Activated T-helper 1 cell treated with Interleukin-2 at 50 U/mL for 16 hours (primary cell): Measurements from ENCODE around the gene AP1S3.

Source experiments
- DNase-seq: peaks from one replicate; pipeline ENCODE4 v3.0.0-alpha.2; 2020; ENCODE audit warnings: low read depth

Gene AP1S3

DNA sequence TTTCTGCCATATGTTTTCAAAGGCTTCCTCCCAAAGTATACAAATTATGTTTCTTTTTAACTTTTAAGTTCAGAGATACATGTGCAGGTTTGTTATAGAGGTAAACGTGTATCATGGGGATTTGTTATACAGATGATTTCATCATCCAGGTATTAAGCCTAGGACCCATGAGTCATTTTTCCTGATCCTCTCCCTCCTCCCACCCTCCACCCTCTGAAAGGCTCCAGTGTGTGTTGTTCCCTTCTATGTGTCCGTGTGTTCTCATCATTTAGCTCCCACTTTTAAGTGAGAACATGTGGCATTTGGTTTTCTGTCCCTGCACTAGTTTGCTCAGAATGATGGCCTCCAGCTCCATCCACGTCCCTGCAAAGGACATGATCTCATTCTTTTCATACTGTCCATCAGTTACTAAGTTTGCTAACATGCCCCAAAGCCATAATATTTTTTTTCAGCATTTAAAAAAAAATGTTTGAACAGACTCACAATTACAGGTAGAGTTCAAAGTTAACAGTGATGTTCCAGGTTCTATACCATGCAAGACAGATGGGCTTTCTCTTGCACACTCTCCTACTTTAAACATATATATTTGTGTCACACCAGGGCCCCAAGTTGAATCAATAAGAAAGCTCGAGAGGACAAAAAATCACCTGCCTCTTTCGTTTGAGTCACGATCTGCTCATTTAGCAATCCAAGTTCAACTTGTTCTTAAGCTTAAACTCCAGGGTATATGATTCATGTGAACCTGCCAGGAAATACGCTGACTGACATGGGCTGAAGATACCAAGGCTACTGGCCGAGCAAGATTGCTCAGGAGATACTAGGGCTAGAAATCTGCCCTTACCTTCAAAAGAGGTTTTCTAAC, 77.6 kb downstream of the AP1S3 start:
- no peak for DNase-seq

DNA sequence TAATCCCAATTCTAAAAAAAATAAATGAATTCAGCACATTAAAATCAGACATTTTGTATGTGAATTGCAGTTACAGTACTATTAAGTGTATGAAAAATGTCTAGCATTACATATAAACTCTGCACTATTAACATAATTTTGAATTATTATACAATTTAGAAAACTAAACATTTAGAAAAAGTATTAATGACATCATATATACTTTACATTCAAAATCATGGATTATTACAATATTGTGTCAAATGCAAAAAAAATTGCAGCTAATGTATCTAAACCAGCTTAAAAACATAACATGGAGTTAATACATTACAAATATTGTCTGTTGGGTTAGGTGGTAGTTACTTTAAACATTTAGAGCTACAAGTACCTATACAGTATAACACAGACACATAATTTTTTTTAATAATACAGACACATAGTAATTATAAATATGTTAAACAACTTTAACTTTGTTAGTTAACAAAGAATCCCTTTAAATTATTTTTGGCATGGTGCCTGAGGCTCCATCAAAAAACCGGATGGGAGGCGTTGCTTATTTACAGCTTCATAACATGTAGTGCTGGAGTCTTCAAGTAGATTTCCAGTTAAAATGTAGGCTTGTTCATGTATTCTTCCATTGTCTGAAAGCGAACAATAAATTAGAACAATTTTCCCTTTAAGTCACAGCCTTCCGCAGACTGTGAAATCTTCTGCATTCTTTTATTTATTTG, 79.1 kb downstream of the AP1S3 start:
- DNase-seq: no peak

DNA sequence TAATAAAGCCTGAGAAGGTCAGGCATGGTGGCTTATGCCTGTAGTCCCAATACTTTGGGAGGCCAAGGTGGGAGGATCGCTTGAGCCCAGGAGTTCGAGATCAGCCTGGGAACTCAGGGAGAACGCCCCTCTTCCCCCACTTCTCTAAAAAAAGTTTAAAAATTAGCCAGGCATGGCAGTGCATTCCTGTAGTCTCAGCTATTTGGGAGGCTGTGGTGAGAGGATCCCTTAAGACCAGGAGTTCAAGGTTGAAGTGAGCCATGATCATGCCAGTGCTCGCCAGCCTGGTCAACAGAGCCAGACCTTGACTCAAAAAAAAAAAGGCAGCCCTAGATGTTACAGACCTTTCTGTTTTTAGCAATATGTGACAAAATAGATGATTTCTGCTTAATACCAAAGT, 83.4 kb downstream of the AP1S3 start:
- DNase-seq: no peak

DNA sequence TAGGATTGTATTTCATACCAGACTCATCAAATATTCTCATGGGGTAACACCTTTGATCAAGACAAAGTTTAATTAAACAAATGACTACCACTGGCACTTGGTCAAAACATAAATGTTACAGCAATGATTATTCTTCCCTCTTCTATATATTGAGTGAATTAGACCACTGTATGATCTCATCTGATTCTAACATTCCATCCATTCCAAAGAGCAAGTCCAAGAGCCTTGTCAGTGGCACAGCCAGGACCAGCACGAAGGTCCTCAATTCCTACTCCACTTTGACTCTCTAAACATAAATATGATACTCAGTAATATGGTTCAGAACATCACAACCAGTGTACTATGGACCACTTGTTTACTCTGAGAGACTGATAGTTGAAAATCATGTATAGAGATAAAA, 86.4 kb downstream of the AP1S3 start:
- DNase-seq: no peak

DNA sequence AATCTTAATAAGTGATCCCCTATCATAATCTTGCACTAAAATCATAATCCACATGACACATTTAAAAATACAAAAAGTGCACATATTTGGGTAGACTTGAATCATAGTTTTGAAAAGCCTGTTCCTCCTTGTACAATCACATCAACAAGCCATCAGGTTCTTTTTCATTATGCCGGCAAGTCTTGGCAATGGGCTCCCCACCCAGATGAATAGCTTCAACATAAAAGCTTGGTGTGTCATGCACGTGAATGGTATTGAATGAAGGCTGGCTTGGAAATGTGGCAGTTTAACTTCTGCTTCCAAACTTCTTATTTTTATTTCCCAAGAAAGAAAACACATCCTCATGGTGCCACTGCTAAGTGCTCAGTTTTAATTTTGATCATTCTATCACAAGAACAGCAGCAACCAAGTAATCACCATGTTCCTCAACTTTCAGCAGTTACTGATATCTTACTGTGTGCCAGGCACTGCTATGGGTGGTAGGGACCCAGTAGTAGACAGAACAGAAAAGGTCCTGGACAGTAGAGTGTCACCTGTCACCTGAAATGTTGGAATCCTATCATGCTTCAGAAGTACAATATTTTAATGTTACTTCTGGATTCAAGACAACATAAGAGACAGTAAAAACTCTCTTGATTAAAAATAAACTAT, 89.9 kb downstream of the AP1S3 start:
- DNase-seq: no peak

DNA sequence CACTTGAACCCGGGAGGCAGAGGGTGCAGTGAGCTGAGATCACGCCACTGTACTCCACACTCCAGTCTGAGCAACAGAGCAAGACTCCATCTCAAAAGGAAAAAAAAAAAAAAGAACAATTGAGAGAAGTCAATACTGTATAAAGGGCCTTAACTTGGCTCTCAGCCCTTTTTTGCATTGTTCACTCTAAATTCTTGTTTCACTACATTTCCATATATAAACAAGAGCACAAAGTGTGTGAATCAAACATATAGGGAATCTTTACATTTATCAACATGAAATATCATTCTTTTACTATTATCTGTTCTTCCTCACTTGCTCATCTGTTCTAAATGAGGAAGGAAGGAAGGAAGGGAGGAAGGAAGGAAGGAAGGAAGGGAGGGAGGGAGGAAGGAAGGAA, 90.8 kb downstream of the AP1S3 start:
- no peak for DNase-seq

DNA sequence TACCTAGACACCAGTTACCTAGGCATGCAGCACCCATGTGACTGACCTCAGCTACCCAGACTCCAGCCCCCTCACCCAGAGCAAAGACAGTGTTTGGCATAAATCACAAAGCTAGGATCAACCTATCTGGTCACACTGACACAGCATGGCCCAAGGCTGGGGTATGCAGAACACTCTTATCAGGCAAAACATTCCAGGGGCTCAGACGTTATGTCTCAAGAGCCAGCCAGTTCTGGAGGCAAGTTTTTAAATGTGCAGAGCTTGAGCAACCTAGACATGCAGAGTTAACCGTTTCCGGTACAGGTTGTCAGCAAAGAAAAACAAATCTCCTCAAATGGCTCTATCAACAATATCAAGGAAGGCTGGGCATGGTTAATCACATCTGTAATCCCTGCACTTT, 92.8 kb downstream of the AP1S3 start:
- DNase-seq: no peak

DNA sequence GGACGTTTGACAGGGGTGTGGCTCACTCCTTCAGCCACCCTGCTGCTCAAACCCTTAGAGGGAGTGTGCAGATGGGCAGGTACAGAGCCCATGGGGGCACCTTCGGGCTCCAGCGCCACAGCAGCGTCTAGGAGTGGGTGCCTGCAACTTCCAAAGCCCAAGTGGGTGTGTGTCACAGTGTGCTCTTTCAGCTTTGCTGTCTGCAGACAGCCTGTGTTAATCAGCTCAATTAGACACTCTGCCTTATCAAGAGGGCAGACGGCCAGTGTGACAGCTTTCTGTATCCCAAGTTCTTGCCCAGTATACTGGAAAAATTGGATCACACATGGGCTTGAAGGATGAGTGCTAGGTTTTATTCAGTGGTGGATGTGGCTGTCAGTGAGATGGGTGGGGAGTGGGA, 96.7 kb downstream of the AP1S3 start:
- no peak for DNase-seq

DNA sequence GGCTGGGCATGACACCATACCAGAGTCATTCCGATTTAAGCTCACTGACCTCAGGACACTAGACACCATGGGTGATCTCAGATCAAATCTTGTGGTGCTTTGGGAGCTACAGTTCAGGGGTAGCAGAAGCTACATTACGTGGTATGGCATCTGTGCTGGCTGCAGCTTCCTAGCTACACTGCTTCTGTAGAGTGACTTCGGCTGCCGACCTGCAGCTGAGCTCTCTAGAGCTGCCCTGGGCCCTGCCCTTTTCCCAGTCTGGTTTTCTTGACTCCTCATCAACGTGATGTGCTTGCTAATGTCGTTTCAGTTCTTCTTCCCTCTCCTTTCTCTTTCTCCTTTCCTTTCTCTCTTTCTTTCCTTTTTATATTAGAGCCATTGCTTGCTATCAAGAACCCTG, 100.2 kb downstream of the AP1S3 start:
- no peak for DNase-seq

DNA sequence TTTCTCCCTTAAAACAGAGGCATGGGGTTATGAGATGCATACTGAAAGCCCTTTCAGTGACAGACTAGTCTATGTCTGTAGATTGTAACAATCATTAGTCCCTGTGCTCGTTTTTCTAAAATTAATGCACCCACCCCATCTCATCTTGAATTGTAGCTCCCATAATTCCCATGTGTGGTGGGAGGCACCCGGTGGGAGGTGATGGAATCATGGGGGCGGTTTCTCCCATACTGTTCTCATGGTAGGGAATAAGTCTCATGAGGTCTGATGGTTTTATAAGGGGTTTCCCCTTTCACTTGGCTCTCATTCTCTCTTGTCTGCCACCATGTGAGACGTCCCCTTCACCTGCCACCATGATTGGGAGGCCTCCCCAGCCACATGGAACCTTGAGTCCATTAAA, 100.9 kb downstream of the AP1S3 start:
- DNase-seq: no peak

DNA sequence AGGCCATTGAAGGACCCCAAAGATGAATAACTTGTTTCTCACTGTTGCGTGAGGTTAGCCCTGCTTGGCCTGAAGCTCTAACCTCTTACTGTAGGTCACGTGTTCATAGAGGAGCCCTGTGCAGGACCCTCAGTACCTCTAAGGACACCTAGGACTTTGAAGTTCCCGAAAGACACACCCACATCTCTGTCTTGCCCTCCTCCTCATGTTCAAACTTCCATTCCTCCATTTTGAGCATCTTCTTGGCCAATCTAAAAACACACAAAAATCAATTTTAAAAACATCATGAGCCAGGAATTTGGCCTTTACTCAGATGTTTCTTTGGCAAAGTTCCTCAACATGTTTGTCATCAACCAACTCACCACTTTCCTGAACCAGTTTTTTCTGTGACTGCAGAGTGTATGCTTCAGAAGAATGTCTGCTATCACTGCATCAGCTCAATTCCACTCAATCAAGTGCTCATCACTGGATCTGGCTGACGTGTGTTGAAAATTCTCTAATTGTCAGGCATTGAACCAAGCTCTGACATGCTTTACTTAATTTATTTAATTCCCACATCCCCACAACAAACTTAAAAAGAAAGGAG, 101.6 kb downstream of the AP1S3 start:
- DNase-seq: no peak

DNA sequence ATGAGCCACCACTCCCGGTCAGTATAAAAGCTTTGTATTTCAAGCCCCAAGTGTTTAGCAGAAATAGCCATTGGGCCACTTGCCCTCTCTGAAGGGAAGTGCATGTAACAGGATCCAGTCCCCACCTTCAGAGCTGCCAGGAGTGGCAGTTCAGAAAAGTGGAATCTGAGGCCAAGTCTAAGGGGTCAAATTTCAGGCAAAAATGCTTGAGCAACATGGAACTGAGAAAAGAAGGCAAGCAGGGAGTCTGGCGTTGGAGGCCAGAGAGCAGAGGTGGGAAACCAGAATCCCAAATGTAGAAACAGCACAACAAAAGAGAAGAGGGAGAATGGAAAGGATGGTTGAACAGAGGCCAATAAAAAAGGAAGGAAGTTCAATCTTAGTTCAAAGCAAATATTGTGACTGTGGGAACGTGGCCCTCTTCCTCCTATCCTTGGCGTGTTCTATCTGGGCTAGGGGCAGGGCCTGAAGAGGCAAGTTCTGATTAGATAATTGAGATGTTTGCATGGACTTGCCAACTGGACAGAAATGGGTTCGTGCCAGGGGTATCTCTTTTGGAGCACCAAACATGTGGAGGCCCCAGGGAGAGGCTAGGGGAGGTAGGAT, 102.2 kb downstream of the AP1S3 start:
- no peak for DNase-seq

DNA sequence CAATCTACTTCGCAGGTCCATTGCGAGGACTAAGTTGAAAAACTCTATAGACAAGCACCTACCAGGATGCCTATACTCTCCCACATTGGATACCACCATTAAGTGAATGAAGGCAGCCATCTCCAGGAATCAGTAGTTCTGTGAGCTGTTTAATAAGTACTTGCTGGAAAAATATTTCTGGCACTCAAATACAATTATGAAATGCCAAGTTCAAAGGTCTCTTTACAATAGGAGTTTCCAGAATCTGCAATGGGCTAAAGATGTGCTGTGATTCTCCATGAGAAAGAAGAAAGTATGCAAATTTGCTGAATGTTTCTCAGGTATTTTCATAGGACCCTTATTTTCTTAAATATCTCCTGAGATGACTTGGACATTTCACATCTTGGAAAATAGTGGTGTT, 103.0 kb downstream of the AP1S3 start:
- no peak for DNase-seq

DNA sequence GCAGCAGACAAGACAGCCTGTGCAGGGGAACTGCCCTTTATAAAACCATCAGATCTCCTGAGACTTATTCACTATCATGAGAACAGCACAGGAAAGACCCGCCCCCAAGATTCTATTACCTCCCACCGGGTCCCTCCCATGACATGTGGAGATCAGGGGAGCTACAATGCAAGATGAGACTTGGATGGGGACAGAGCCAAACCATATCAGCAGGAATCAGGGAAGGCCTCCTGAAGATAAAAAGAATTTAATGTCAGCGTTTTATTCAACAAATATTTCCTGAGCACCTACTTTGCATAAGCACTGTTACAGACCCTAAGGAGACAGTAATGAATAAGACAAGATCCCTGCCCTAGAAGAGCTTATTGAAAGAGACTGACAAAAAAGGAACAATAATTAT, 105.0 kb downstream of the AP1S3 start:
- no peak for DNase-seq

DNA sequence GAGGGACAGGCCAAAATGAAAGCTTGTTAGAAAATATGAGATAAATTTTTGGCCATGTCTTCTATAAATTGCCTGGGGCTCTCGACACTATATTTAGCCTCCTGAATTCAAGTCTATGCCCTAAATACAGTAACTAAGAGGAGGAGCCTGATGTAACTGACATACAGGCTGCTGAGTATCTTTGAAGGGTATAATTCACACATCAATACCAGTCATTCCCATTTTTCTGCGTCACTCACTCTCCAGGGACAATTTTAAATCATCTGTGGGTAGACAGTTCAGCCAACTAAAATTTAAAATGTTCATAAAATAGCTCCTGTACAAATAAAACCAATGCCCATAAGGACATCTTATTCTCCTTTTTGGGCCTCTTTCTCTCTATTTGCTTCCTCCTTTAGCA, 105.9 kb downstream of the AP1S3 start:
- DNase-seq: no peak

DNA sequence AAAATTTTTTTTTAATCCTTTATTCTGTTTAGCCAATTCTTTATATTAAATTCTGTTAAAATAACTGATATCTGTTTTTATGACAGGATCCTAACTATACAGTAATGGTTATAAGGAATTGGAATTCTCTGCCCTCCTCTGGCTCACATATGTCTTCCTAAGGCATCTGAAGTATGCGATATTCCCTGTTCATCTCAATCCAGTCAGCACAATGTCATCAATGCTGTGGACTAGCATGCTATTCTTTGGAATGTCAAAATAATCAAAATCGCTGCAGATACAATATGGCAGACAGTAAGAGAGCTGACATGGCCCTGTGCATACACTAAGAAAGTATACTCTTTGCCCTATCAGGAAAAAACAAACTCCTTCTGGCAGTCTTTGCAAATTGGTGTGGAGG, 107.6 kb downstream of the AP1S3 start:
- DNase-seq: no peak

DNA sequence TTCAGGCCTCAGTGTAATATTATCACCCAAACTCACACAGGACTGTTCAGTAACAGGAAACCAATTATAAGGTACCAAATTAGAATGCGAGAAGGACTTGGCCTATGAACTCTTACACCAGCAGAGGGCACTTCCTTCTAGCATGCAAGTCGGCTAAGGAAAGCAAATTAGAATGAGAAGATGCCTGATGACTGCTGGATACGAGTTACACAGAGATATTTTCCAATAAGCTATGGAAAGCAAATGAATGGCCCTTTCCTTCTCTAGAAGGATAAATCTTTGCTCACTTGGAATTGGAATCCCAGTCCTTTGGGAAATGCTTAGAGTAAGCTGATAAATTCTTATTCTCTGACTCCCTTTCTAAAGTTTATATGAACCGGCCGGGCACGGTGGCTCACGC, 109.8 kb downstream of the AP1S3 start:
- DNase-seq: no peak

DNA sequence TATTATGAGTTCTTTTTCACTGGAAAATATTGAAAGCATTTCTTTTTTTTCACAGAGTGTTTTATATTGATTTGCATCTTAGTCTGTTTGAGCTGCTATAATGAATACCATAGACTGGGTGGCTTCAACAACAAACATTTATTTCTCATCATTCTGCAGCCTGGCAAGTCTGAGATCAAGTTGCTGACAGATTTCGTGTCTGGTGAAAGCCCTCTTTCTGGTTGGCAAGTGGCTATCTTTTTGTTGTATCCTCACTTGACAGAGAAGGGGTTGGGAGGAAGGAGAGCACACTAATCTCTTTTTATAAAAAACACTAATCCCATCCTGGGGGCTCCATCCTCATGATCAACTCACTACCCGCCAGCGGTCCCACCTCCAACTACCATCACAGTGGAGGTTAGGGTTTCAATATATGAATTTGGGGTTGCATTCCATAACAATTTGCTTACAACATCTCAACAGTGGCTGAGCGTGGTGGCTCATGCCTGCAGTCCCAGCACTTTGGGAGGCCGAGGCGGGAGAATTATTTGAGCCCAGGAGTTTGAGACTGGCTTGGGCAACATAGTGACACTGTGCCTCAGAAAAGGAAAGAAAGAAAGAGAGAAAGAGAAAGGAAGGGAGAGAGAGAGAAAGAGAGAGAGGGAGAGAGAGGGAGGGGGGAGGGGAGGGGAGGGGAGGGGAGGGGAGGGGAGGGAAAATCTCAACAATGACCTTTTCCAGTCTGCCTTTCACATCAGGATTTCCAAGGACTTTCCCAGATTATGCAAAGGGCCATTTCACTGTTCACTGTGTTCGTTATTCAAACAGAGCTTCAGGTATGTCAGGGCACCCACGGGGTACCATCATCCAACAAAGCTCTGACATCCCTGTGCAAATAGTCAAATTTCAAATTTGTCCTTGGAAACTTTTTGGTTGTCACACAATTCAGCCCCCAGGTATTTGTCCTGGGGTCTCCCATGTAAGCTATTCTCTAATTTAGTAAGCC, 111.1 kb downstream of the AP1S3 start:
- no peak for DNase-seq

DNA sequence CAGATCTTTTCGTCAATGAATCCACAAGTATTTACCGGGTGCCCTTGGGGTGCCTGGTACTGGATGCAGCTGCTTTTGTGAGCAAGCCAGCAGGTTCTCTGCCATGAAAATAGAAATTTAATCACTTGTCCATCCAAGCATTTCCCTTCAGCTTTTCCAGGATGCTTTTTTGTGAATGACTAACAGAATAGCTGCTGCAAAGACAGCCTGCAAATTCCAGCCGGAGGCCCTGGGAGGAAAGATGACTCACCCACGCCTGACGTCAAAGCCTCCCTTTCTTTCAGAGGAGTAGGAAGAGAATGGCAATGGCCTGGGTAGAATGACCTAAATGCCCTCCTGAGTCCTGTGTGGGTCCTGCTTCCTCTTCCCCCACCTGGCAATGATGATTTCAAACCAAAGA, 111.9 kb downstream of the AP1S3 start:
- no peak for DNase-seq

DNA sequence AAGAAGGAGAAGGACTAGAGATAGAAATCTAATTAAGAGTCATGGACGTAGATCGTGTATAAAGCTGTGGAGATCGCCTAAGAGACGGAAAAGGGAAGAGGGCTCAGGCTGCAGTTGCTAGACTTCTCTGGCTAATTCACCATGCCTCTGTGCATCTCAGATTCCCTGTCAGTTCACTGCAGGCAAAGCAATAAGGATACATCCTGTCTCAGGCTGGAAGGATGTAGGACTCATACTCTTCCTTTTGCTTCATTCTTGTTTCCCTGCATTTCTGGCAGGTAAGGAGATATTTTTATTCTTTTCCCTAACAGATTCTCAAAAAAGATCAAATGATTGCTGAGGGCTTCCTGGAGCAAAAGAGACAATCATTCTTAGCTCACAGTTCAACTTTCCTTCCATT, 112.5 kb downstream of the AP1S3 start:
- no peak for DNase-seq

DNA sequence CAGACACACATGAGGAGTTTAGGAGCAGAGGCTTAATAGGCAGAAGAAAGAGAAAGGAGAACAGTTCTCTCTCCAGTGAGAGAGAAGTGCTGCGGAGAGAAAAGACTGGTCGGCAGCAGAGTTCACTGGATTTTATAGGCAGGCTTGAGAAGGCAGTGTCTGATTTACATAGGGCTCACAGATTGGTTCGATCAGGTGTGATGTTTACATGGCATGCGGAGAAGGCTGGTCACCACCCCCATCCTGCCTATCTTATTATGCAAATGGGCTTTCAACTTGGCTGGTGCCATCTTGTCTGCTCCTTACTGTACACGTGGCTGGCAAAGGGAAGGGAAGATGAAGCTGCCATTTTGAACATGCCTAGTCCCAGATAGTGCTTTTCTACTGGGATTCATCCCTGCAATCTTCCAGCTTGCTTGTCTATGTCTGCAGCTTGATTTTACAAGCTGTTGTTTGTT, 113.4 kb downstream of the AP1S3 start:
- DNase-seq: no peak
